NCI-H2171 treated with DMSO at 0.1 percent for 48 hours (cell line): Measurements from ENCODE around the gene HNRNPL.
A peak's percentile ranks its signal among the peaks of the same experiment; 100 is the strongest.
"Not testable (repeated sequence)": the region's sequence is repeated elsewhere in the genome, so short reads cannot be mapped to it uniquely, and the experiment has no call there.

ENCODE experiments used
- DNase-seq: peaks from one replicate; lab custom pipeline; 2025; lab: John Stamatoyannopoulos, UW

HNRNPL gene

GRCh38 chr19:38801359-38802095 lies 48.3 kb downstream of the HNRNPL start:
- no peak for DNase-seq

- DNase-seq: no peak
These were observed 49.0 kb downstream of the HNRNPL start for GRCh38 chr19:38800577-38801347.

- DNase-seq: no peak
These were observed 50.7 kb downstream of the HNRNPL start for GRCh38 chr19:38799104-38799503.

GRCh38 chr19:38797781-38798180 lies 52.0 kb downstream of the HNRNPL start:
- not testable (repeated sequence) for DNase-seq

DNA sequence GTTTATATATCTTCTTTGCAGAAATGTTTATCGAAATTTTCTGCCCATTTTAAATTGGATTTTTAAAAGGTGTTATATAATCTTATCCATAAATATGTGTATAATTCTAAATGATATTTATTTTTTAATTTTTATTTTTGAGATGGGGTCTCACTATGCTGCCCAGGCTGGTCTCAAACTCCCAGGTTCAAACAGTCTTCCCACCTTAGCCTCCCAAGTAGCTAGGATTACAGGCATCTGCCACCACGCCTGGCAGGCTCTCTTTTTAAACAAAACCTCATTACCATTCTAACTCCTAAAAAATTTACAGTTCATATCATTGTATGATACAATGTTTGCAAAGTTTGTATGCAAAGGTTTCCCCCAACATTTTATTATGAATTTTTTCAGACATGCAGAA lies 53.6 kb downstream of the HNRNPL start:
- no peak for DNase-seq

DNA sequence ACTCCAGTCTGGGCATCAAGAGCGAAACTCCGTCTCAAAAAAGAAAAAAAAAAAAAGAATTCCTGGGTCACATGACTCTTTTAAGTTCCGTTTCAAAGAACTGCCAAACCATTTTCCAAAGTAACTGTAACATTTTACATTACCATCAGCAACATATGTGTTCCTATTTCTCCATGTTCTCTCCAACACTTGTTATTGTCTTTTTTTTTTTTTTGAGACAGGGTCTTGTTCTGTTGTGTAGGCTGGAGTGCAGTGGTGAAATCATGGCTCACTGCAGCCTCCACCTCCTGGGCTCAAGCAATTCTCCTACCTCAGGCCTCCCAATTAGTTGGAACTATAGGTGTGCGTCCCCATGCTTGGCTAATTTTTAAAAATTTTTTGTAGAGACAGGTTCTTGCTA lies 54.2 kb downstream of the HNRNPL start:
- no peak for DNase-seq

GRCh38 chr19:38793671-38794070 lies 56.1 kb downstream of the HNRNPL start:
- no peak for DNase-seq

DNA sequence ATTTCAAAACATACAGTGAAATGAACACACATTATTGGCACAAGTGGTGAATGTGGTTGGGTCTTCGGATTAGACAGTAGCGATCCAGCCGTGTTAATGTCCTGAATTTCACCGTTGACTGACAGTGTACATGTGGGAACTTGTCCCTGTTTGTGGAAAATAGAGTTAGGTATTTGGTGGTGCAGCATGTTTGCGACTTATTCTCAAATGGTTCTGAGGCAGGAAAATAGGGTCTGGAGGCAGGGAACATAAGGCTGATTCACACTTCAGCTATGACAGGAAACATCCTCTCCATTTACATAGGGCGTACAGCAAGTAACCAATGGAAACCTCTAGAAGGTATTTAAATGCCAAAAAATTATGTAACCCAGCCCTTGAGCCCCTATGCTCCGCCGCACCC lies 56.6 kb downstream of the HNRNPL start:
- peak; percentile 93 for DNase-seq

GRCh38 chr19:38792250-38793111 lies 57.3 kb downstream of the HNRNPL start:
- DNase-seq: no peak

GRCh38 chr19:38791451-38792064 lies 58.2 kb downstream of the HNRNPL start:
- not testable (repeated sequence) for DNase-seq

- not testable (repeated sequence) for DNase-seq
These were observed 59.0 kb downstream of the HNRNPL start for GRCh38 chr19:38790507-38791403.

GRCh38 chr19:38788478-38789243 lies 61.1 kb downstream of the HNRNPL start, which contains the start of gene LGALS7B:
Gene LGALS7B (plus strand): TSS chr19:38789200. CDS start chr19:38789227, 27 bp downstream.
- no peak for DNase-seq

DNA sequence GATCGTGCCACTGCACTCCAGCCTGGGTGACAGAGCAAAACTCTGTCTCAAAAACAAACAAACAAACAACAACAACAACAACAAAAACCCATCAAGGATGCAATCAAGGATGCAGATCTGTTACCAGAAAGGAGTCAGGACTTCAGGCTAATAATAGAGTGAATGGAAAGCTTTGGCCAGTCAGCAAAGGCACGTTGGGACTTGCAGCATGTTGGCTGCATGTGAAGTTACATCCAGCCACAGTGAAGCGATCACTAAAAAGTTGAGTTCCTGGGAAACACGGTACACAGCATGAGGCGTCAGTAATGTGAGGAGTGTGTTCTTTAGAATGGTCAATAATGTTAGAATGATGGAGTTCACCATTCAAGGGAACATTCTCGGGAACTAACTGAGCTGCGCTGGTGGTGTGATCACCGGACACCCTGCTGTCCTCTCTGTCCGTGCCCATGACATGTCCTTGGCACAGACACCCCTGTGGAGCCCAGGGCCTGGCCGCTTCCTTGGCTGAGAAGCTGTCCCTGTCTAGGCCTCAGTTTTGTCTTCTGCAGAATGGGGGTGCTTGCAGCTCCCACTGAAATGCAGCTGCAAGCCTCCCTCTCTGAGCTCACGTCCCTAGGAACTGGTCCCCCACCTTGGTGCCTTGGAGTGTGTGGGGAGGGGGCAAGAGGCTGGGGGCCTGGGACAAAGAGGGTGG lies 63.1 kb downstream of the HNRNPL start:
- DNase-seq: no peak
